GM23248 (cell line): ENCODE results near the gene SDCCAG8. TPM values are rescaled to one million over a fixed set of nuclear protein-coding genes. Genes with fewer than 3 reads are reported as not detected.

Experiments
- DNase-seq: peaks from one replicate; pipeline ENCODE4 v3.0.0-alpha.2; 2015
- H2AFZ ChIP-seq: fragments of 200-600 bp; sonication (generic); 2 replicates; pipeline ENCODE4 v1.6.1; 2016; ENCODE audit warnings: antibody characterized with exemption
- H3F3A ChIP-seq: fragments of 200-600 bp; sonication (generic); 2 replicates; pipeline ENCODE4 v1.6.1; 2016; ENCODE audit warnings: mild to moderate bottlenecking, antibody characterized with exemption, mixed run types; ENCODE audit not compliant: insufficient read depth
- H3K27ac ChIP-seq: fragments of 200-600 bp; sonication (generic); 2 replicates; pipeline ENCODE4 v1.5.1; 2016; ENCODE audit warnings: mild to moderate bottlenecking
- H3K27me3 ChIP-seq: fragments of 200-600 bp; sonication (generic); replicated peaks from 2 replicates; pipeline ENCODE4 v1.6.1; 2016; ENCODE audit warnings: mild to moderate bottlenecking; ENCODE audit not compliant: insufficient read depth
- H3K36me3 ChIP-seq: fragments of 200-600 bp; sonication (generic); 2 replicates; pipeline ENCODE4 v1.6.1; 2016; ENCODE audit warnings: low read depth, mild to moderate bottlenecking
- H3K4me1 ChIP-seq: fragments of 200-600 bp; sonication (generic); 2 replicates; pipeline ENCODE4 v1.6.1; 2016; ENCODE audit warnings: mild to moderate bottlenecking; ENCODE audit not compliant: insufficient read depth
- H3K4me2 ChIP-seq: fragments of 200-600 bp; sonication (generic); one replicate; pipeline ENCODE4 v1.6.1; 2016; ENCODE audit warnings: mild to moderate bottlenecking; ENCODE audit not compliant: unreplicated experiment
- H3K4me3 ChIP-seq: fragments of 200-600 bp; sonication (generic); 2 replicates; pipeline ENCODE4 v1.5.1; 2016; ENCODE audit warnings: mild to moderate bottlenecking
- H3K79me2 ChIP-seq: fragments of 200-600 bp; sonication (generic); 2 replicates; pipeline ENCODE4 v1.6.1; 2016; ENCODE audit warnings: mild to moderate bottlenecking; ENCODE audit not compliant: insufficient read depth
- H3K9ac ChIP-seq: fragments of 200-600 bp; sonication (generic); 2 replicates; pipeline ENCODE4 v1.6.1; 2016; ENCODE audit warnings: mild to moderate bottlenecking
- H3K9me2 ChIP-seq: fragments of 200-600 bp; sonication (generic); 2 replicates; pipeline ENCODE4 v1.6.1; 2016; ENCODE audit warnings: mixed run types, mild to moderate bottlenecking, moderate library complexity; ENCODE audit not compliant: insufficient read depth
- H3K9me3 ChIP-seq: fragments of 200-600 bp; sonication (generic); one replicate; pipeline ENCODE4 v1.6.1; 2017; ENCODE audit warnings: low read depth
- H4K20me1 ChIP-seq: fragments of 200-600 bp; sonication (generic); 2 replicates; pipeline ENCODE4 v1.6.0; 2016; ENCODE audit not compliant: insufficient read depth
- EZH2 ChIP-seq: fragments of 200-600 bp; sonication (generic); IDR thresholded peaks from 2 replicates; pipeline ENCODE4 v1.6.1; 2018; ENCODE audit warnings: antibody characterized with exemption, mild to moderate bottlenecking; ENCODE audit not compliant: insufficient read depth, poor library complexity, severe bottlenecking
- EZH2phosphoT487 ChIP-seq: fragments of 200-600 bp; sonication (generic); IDR thresholded peaks from 2 replicates; pipeline ENCODE4 v1.6.1; 2018; ENCODE audit warnings: antibody characterized with exemption, moderate library complexity, mild to moderate bottlenecking, low read depth; ENCODE audit not compliant: insufficient read depth
- WGBS, 2 experiments: methylation state at CpG; one replicate each; pipeline ENCODE4 v1.1.6; 2015 to 2017; ENCODE audit warnings: low lambda C conversion rate in 2 of 2, low coverage in 1 of 2; ENCODE audit errors: missing lambda C conversion rate in 2 of 2; 5-methylcytosine and 5-hydroxymethylcytosine counted together
- in situ Hi-C: fragments of 300-500 bp; cut with MboI; formaldehyde crosslinking; loops from 2 replicates; pipeline ENCODE4 v1.15.0; 2020
- polyA plus RNA-seq: library from polyadenylated mRNA; unstranded; fragments of >200 nt; fragmentation: Nextera tagmentation; extraction: Ambion mirVana; gene quantifications from 2 replicates; pipeline ENCODE4 v1.2.1, GENCODE V29; 2016
- total RNA-seq: library from RNA; depleted of rRNA; stranded (reverse); fragments of >200 nt; shearing (Covaris generic); gene quantifications from 2 replicates; pipeline ENCODE4 v1.2.3, GENCODE V29; 2014

The SDCCAG8 gene
- total and polyA plus RNA-seq, 2 experiments from 2014 or later = 29.4 to 45.3 TPM

DNA sequence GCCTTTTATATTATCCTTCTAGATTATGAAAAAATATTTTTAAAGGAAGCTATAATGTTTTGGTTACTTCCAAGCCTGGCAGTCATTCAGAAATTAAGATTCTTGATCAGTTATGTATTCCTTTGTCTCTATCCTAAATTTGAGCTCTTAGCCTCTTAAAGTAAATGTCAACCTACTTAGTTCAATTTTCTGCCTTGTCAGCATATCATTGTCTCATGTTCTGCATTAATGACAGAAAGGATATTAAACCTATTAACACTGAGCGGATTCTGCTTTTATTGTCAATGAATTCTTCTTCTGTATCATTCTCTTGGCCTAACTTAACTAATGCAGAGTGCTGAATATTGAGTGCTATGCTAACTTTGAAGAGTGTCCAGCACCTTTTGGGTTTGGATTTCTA, 56.0 kb downstream of the SDCCAG8 start:
- no peak overlapping the region for H2AFZ ChIP-seq
- in situ Hi-C loops = loop anchor here (10.0 to 25.0 kb wide), 2 partner anchors 847 to 1300 kb away; no protein-coding TSS in a partner anchor
- no peaks in the 10 kb centered on the region for H3K27me3 ChIP-seq
- H3K36me3 ChIP-seq = peaks cover 16% of the 10 kb centered on the region
- 93 to 100% methylated on average over 1 of the region's 1 CpG for WGBS, 2 experiments
- TF ChIP-seq EZH2 (no peak), EZH2phosphoT487 (no peak)
- no peak overlapping the region for H3K4me2 ChIP-seq
- no peak overlapping the region for H3K4me3 ChIP-seq
- no peak overlapping the region for H3K9ac ChIP-seq
- peaks cover 13% of the 10 kb centered on the region for H3K4me1 ChIP-seq
- H3K9me2 ChIP-seq = no peaks in the 10 kb centered on the region
- no peaks in the 10 kb centered on the region for H3K9me3 ChIP-seq
- H3F3A ChIP-seq = no peaks in the 10 kb centered on the region
- H3K27ac ChIP-seq = no peak overlapping the region
- no peak for DNase-seq
- no peaks in the 10 kb centered on the region for H4K20me1 ChIP-seq
- no peaks in the 10 kb centered on the region; the same call in 1 of the 2 replicates for H3K79me2 ChIP-seq

DNA sequence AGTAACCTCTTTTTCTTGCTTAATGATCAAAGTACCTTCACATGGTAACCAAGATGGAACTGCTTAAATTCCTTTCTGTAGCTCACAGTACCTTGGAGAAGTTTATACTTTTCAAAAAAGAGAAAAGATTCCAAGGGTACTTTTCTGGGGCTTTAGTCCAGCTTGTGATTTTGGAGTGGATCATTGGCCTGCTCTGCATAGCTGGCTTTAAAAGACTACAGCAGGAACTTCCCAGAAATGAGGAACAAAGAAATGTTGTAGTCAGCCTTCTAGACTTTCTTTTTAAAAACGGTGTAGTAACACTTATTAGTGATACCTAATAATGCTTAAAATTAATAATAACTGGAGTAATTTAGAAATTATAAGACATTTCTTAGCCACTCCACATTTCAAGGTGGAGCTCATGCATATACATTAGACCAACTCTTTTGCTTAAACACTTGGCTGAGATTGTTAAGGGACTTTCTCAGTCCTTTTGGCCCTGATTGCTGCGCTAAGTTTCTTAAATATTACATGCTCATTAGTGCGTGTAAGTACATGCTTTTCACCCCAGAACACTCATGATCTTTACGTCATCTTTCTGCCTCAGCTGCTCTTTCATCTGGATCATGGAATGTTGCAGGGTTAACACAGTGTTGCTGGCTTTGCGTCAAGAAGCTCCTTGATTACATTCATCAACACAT, 57.3 kb downstream of the SDCCAG8 start:
- no peak overlapping the region for H3K9ac ChIP-seq
- H3K4me1 ChIP-seq = peaks cover 13% of the 10 kb centered on the region
- WGBS, 2 experiments = 79 to 80% methylated on average over 5 of the region's 5 CpGs
- in situ Hi-C loops = loop anchor here (10.0 to 25.0 kb wide), 2 partner anchors 848 to 1301 kb away; no protein-coding TSS in a partner anchor
- H2AFZ ChIP-seq = no peak overlapping the region
- no peak overlapping the region for H3K4me2 ChIP-seq
- H3K79me2 ChIP-seq = no peaks in the 10 kb centered on the region; the same call in 1 of the 2 replicates
- H3K4me3 ChIP-seq = no peak overlapping the region
- no peak for TF ChIP-seq EZH2
- TF ChIP-seq EZH2phosphoT487 = no peak
- no peak for DNase-seq
- H3F3A ChIP-seq = no peaks in the 10 kb centered on the region
- peaks cover 21% of the 10 kb centered on the region for H3K36me3 ChIP-seq
- H4K20me1 ChIP-seq = no peaks in the 10 kb centered on the region
- no peaks in the 10 kb centered on the region for H3K9me2 ChIP-seq
- H3K9me3 ChIP-seq = no peaks in the 10 kb centered on the region
- H3K27me3 ChIP-seq = no peaks in the 10 kb centered on the region
- H3K27ac ChIP-seq = no peak overlapping the region

DNA sequence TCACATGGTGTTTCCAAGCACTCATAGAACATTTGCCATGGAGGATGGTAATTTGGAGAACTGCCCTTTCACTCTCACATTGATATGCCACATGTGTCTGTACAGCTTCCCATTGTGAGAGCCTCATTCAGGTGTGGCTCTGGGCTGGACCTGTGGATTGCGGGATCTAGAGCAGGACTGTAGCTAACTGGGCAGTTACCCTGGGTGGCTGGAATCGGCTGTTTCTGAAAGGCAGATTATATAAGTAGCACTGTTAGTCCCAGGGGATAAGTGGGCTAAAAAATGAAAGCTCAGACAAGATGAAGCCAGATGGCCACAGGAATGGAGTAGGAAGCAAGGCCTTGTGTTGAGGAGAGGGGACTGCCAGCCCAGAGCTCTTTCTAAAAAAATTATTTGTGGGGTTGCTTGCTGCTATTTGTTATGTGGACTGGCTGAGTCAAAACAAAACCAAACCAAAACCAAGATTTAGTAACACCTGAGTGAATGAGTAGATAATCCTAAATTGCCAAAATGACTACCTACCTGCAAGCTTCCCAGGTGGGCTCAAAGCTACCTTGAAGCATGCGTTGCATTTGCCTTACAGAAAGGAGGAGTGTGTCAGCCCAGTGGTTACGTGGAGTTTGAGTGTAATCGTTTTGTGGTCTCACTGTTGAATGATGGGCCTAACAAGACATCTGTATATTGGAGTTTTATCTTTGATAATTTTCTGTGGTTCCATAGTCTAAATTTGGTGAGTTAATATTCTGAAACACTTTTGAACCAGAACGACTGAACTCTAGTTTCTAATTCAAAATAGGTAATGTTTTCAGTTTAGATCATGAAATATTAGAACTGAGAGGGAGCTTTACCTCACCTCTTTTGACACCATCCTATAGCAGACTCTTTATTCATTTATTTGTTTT, 58.0 kb downstream of the SDCCAG8 start:
- whole genome bisulfite sequencing, 2 experiments = 89 to 92% methylated on average over 6 of the region's 6 CpGs
- TF ChIP-seq EZH2phosphoT487 (no peak), EZH2 (no peak)
- Histone ChIP-seq H3K9me3 (no peaks in the 10 kb centered on the region), H2AFZ (no peak overlapping the region), H3K9me2 (no peaks in the 10 kb centered on the region), H3K79me2 (no peaks in the 10 kb centered on the region; the same call in 1 of the 2 replicates), H3K4me3 (no peak overlapping the region), H3K27ac (no peak overlapping the region), H3K27me3 (no peaks in the 10 kb centered on the region), H3K36me3 (peaks cover 13% of the 10 kb centered on the region), H3K4me1 (peaks cover 13% of the 10 kb centered on the region), H3K9ac (no peak overlapping the region), H4K20me1 (no peaks in the 10 kb centered on the region), H3F3A (no peaks in the 10 kb centered on the region), H3K4me2 (no peak overlapping the region)
- in situ Hi-C loops = loop anchor here (10.0 to 25.0 kb wide), 2 partner anchors 849 to 1302 kb away; no protein-coding TSS in a partner anchor
- no peak for DNase-seq

DNA sequence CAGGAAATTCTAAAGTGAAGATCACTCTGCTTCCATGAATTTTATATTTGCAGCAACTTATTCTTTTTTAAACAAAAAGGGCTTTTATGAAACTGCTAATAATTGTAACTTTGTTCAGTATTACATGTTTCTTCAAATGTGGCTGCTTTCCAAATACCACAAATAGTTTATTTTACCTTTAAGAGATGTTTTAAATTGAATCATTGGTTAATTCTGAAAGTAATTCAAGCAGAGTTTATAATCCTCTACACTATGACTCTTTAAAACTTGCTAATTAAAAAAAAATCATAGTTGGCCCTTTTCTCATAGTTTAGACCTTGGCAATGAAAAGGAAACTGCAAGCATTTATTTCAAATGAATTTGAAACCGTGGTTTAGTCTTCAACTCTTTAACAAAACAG, 59.6 kb downstream of the SDCCAG8 start:
- Histone ChIP-seq H3K79me2 (no peaks in the 10 kb centered on the region; the same call in 1 of the 2 replicates), H2AFZ (no peak overlapping the region), H3K27me3 (no peaks in the 10 kb centered on the region), H3K36me3 (peaks cover 12% of the 10 kb centered on the region), H3K9me2 (no peaks in the 10 kb centered on the region), H3K4me1 (peaks cover 13% of the 10 kb centered on the region), H3F3A (no peaks in the 10 kb centered on the region), H3K9ac (peak overlapping the region; percentile 6; the same call in 1 of the 2 replicates), H4K20me1 (no peaks in the 10 kb centered on the region), H3K27ac (0 out of 2 replicates have a peak overlapping the region, but pooled peaks have one; percentile 16), H3K4me2 (peak overlapping the region; percentile 43), H3K4me3 (no peak overlapping the region; the same call in 1 of the 2 replicates), H3K9me3 (no peaks in the 10 kb centered on the region)
- peak; percentile 14 for DNase-seq
- TF ChIP-seq EZH2phosphoT487 (no peak), EZH2 (no peak)
- in situ Hi-C loops = loop anchor here (10.0 to 25.0 kb wide), 2 partner anchors 851 to 1303 kb away; no protein-coding TSS in a partner anchor
- WGBS, 2 experiments = 0 to 7% methylated on average over 1 of the region's 1 CpG
